ENCODE measurements around the gene TNFSF11.

Gene TNFSF11

GRCh38 chr13:42561752-42562467, 12.0 kb upstream of the TNFSF11 start:
- H3K4me3 ChIP-seq (ENCODE audit: low read depth, low read length, poor library complexity, severe bottlenecking): no peak overlapping the region
- no peaks in the 10 kb centered on the region for H3K36me3 ChIP-seq (ENCODE audit: insufficient read depth, low read length)
- H3K9me3 ChIP-seq (ENCODE audit: low read length): peaks cover 4% of the 10 kb centered on the region; the same call in 1 of the 2 replicates
- no peaks in the 10 kb centered on the region for H3K27me3 ChIP-seq (ENCODE audit: insufficient read depth, low read length)
- no peak overlapping the region for H3K9ac ChIP-seq (ENCODE audit: low read length)
- H3K27ac ChIP-seq (ENCODE audit: low read depth, low read length, poor library complexity, severe bottlenecking): no peak overlapping the region
- no peaks in the 10 kb centered on the region for H3K9me2 ChIP-seq (ENCODE audit: low read depth, low read length)
- H3K79me2 ChIP-seq (ENCODE audit: insufficient read depth, low read length): no peaks in the 10 kb centered on the region
- TF ChIP-seq CTCF (IDR thresholded peaks at IDR 0.05; ENCODE audit: low read length) (no peak), EZH2 (IDR thresholded peaks at IDR 0.05; ENCODE audit: borderline replicate concordance, low read length) (no peak)
- no peaks in the 10 kb centered on the region for H3F3A ChIP-seq (ENCODE audit: insufficient read depth, low read length)
- H2AFZ ChIP-seq (ENCODE audit: low read length): no peak overlapping the region
- no peaks in the 10 kb centered on the region for H3K4me1 ChIP-seq (ENCODE audit: insufficient read depth, low read length, severe bottlenecking)
- H4K20me1 ChIP-seq (ENCODE audit: insufficient read depth, low read length): no peaks in the 10 kb centered on the region
- H3K4me2 ChIP-seq (ENCODE audit: low read length): no peak overlapping the region

GRCh38 chr13:42567906-42568305, 6.0 kb upstream of the TNFSF11 start:
- H4K20me1 ChIP-seq (ENCODE audit: insufficient read depth, low read length): no peaks in the 10 kb centered on the region
- H3K27me3 ChIP-seq (ENCODE audit: insufficient read depth, low read length): no peaks in the 10 kb centered on the region
- no peaks in the 10 kb centered on the region for H3K4me1 ChIP-seq (ENCODE audit: insufficient read depth, low read length, severe bottlenecking)
- H3K4me3 ChIP-seq (ENCODE audit: low read depth, low read length, poor library complexity, severe bottlenecking): no peak overlapping the region
- H3K4me2 ChIP-seq (ENCODE audit: low read length): no peak overlapping the region
- H3K9ac ChIP-seq (ENCODE audit: low read length): no peak overlapping the region
- TF ChIP-seq CTCF (IDR thresholded peaks at IDR 0.05; ENCODE audit: low read length): no peak
- no peak for TF ChIP-seq EZH2 (IDR thresholded peaks at IDR 0.05; ENCODE audit: borderline replicate concordance, low read length)
- no peak overlapping the region for H2AFZ ChIP-seq (ENCODE audit: low read length)
- no peak overlapping the region for H3K27ac ChIP-seq (ENCODE audit: low read depth, low read length, poor library complexity, severe bottlenecking)
- H3K79me2 ChIP-seq (ENCODE audit: insufficient read depth, low read length): no peaks in the 10 kb centered on the region
- no peaks in the 10 kb centered on the region for H3K36me3 ChIP-seq (ENCODE audit: insufficient read depth, low read length)
- no peaks in the 10 kb centered on the region for H3F3A ChIP-seq (ENCODE audit: insufficient read depth, low read length)
- H3K9me3 ChIP-seq (ENCODE audit: low read length): no peaks in the 10 kb centered on the region; the same call in 1 of the 2 replicates
- H3K9me2 ChIP-seq (ENCODE audit: low read depth, low read length): no peaks in the 10 kb centered on the region

- Histone ChIP-seq H3K4me2 (ENCODE audit: low read length) (no peak overlapping the region), H3K27me3 (ENCODE audit: insufficient read depth, low read length) (no peaks in the 10 kb centered on the region), H3K27ac (ENCODE audit: low read depth, low read length, poor library complexity, severe bottlenecking) (no peak overlapping the region), H3K79me2 (ENCODE audit: insufficient read depth, low read length) (no peaks in the 10 kb centered on the region), H3K9ac (ENCODE audit: low read length) (no peak overlapping the region), H3K9me3 (ENCODE audit: low read length) (no peaks in the 10 kb centered on the region), H4K20me1 (ENCODE audit: insufficient read depth, low read length) (no peaks in the 10 kb centered on the region), H3F3A (ENCODE audit: insufficient read depth, low read length) (no peaks in the 10 kb centered on the region), H3K9me2 (ENCODE audit: low read depth, low read length) (no peaks in the 10 kb centered on the region), H3K4me1 (ENCODE audit: insufficient read depth, low read length, severe bottlenecking) (no peaks in the 10 kb centered on the region), H3K36me3 (ENCODE audit: insufficient read depth, low read length) (no peaks in the 10 kb centered on the region), H2AFZ (ENCODE audit: low read length) (no peak overlapping the region), H3K4me3 (ENCODE audit: low read depth, low read length, poor library complexity, severe bottlenecking) (no peak overlapping the region)
- TF ChIP-seq EZH2 (IDR thresholded peaks at IDR 0.05; ENCODE audit: borderline replicate concordance, low read length) (no peak), CTCF (IDR thresholded peaks at IDR 0.05; ENCODE audit: low read length) (no peak)
Measured at GRCh38 chr13:42569576-42570344, 4.2 kb upstream of the TNFSF11 start.

Measured in OCI-LY1 (cell line).